ENCODE results near the gene ANKS6.
"Not testable (repeated sequence)": the region's sequence is repeated elsewhere in the genome, so short reads cannot be mapped to it uniquely, and the experiment has no call there.

Gene ANKS6

DNA sequence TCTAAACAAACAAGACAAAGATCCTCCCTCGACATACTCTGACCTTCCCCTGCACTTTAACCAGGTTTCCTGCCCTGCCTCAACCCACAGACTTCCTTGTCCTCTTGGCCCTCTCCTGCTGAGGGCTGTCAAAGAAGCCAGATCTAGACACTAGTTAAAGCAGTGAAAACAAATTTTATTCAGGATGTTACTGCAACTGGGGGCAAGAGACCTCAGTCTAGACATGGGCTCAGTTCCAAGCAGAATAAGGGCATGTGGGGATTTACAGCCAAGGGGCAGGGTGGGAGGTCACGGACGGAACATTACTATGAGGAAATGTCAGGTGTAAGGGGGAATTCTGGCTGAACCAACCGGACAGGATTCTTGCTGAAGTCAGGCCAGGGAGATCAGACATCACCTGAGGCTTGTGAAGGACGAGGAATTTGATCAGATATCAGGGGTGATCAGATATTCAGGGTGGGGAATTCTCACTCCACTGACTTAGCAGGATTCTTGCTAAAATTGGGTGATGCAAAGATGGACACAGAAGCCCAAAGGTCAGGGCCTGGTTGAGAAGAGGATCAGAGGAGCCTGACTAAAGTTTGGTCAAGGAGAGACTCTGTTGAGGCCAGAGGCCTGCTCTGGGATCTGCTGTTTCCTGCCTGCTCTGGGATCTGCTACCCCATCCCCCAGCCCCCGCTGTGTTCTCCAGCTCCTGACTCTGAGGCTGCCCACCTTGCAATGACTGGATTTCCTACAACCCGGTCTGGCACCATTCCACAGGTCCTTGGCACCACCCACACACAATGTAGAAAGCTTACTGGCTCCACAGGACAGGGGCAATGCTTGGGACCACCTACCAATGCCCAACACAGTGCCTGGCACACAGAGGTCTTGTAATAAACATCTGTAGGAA, 109.1 kb downstream of the ANKS6 start:
- no peak for DNase-seq (ENCODE audit: extremely low spot score)
- TF ChIP-seq, protein P1, sequence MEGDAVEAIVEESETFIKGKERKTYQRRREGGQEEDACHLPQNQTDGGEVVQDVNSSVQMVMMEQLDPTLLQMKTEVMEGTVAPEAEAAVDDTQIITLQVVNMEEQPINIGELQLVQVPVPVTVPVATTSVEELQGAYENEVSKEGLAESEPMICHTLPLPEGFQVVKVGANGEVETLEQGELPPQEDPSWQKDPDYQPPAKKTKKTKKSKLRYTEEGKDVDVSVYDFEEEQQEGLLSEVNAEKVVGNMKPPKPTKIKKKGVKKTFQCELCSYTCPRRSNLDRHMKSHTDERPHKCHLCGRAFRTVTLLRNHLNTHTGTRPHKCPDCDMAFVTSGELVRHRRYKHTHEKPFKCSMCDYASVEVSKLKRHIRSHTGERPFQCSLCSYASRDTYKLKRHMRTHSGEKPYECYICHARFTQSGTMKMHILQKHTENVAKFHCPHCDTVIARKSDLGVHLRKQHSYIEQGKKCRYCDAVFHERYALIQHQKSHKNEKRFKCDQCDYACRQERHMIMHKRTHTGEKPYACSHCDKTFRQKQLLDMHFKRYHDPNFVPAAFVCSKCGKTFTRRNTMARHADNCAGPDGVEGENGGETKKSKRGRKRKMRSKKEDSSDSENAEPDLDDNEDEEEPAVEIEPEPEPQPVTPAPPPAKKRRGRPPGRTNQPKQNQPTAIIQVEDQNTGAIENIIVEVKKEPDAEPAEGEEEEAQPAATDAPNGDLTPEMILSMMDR (IDR thresholded peaks at IDR 0.05; ENCODE audit: control extremely low read depth, extremely low read depth, low read depth, missing control alignments): no peak
- ChIA-PET CTCF (interaction anchor here (1.3 to 3.8 kb wide), 2 partner anchors 11 to 18 kb away, joined by 3 to 14 read pairs; no protein-coding TSS in a partner anchor), POLR2A (no interaction called here)

DNA sequence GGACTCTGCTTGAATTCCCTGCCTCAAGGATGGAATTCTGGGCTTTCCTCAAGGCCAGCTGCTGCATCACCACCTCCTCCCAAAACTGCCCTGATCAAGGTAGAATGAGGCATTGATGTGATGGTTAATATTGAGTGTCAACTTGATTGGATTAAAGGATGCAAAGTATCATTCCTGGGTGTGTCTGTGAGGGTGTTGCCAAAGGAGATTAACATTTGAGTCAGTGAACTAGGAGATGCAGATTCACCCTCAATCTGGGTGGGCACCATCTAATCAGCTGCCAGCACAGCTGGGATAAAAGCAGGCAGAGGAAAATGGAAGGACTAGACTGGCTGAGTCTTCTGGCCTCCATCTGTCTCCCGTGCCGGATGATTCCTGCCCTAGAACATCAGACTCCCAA, 111.5 kb downstream of the ANKS6 start:
- CTCF ChIA-PET: interaction anchor here (1.2 kb wide), 1 partner anchor 10 kb away, joined by 5 read pairs; no protein-coding TSS in a partner anchor
- DNase-seq (ENCODE audit: extremely low spot score); POLR2A ChIA-PET: not testable (repeated sequence)

Data from GM10248 (cell line).